CMK (cell line): ENCODE measurements around the gene SLC38A1.
"Not testable (repeated sequence)": the region's sequence is repeated elsewhere in the genome, so short reads cannot be mapped to it uniquely, and the experiment has no call there.

Experiments used
- DNase-seq: peaks from one replicate; pipeline ENCODE4 v3.0.0-alpha.2; 2010; ENCODE audit warnings: low read depth

The SLC38A1 gene

GRCh38 chr12:46164186-46164761 is 104.6 kb downstream of the SLC38A1 start:
- DNase-seq = no peak

GRCh38 chr12:46162549-46163076 is 106.2 kb downstream of the SLC38A1 start:
- DNase-seq = not testable (repeated sequence)

- no peak for DNase-seq
Observed at GRCh38 chr12:46160981-46161690, 107.7 kb downstream of the SLC38A1 start.

GRCh38 chr12:46160101-46160980 is 108.5 kb downstream of the SLC38A1 start:
- DNase-seq = no peak

- DNase-seq = no peak
Observed at GRCh38 chr12:46159309-46159901, 109.4 kb downstream of the SLC38A1 start.

GRCh38 chr12:46158501-46158900 is 110.3 kb downstream of the SLC38A1 start:
- DNase-seq = no peak

GRCh38 chr12:46154221-46154985 is 114.4 kb downstream of the SLC38A1 start:
- DNase-seq = no peak

GRCh38 chr12:46153268-46153872 is 115.5 kb downstream of the SLC38A1 start:
- no peak for DNase-seq

GRCh38 chr12:46152456-46152855 is 116.4 kb downstream of the SLC38A1 start:
- no peak for DNase-seq

GRCh38 chr12:46150735-46151134 is 118.1 kb downstream of the SLC38A1 start:
- no peak for DNase-seq

- no peak for DNase-seq
Observed at GRCh38 chr12:46149905-46150304, 118.9 kb downstream of the SLC38A1 start.

- no peak for DNase-seq
Observed at GRCh38 chr12:46149079-46149464, 119.8 kb downstream of the SLC38A1 start.

- DNase-seq = no peak
Observed at GRCh38 chr12:46148327-46149078, 120.3 kb downstream of the SLC38A1 start.

GRCh38 chr12:46147144-46147543 is 121.7 kb downstream of the SLC38A1 start:
- DNase-seq = no peak

GRCh38 chr12:46145881-46146280 is 123.0 kb downstream of the SLC38A1 start:
- DNase-seq = no peak

- DNase-seq = no peak
Observed at GRCh38 chr12:46144433-46144832, 124.4 kb downstream of the SLC38A1 start.

- DNase-seq = no peak
Observed at GRCh38 chr12:46136249-46136648, 132.6 kb downstream of the SLC38A1 start.

GRCh38 chr12:46135750-46136149 is 133.1 kb downstream of the SLC38A1 start:
- no peak for DNase-seq

- DNase-seq = no peak
Observed at GRCh38 chr12:46134852-46135251, 134.0 kb downstream of the SLC38A1 start.

GRCh38 chr12:46134205-46134811 is 134.5 kb downstream of the SLC38A1 start:
- DNase-seq = no peak
